HCT116 (cell line): Measurements from ENCODE around the gene KIRREL3. TPM values are rescaled to one million over a fixed set of nuclear protein-coding genes. Genes with fewer than 3 reads are reported as not detected.

ENCODE experiments used
- ATAC-seq: fragments of 200-7000 bp; cut with Tn5 transposase; 2 replicates; pipeline ENCODE4 v1.9.1; 2020; ENCODE audit warnings: mild to moderate bottlenecking, moderate library complexity
- BruUV-seq: library from RNA; stranded (reverse); fragments of 400-500 nt; replicated peaks from 2 replicates; lab custom pipeline; 2021; lab: Mats Ljungman, UMichigan
- CTCF ChIA-PET: fragments of 300-600 bp; sonication (Branson Sonifier 250); formaldehyde crosslinking; loops from one replicate; lab custom pipeline; 2021; ENCODE audit warnings: antibody characterized with exemption; lab: Charles Lee
- POLR2A ChIA-PET: fragments of 300-600, 350-600 bp; sonication (Branson Sonifier 250); formaldehyde crosslinking; loops from one replicate; lab custom pipeline; 2021; ENCODE audit warnings: antibody characterized with exemption; lab: Charles Lee
- RAD21 ChIA-PET, 2 experiments: fragments of 300-600 bp; sonication (Branson Sonifier 250); formaldehyde crosslinking; loops; one replicate each; lab custom pipeline; 2023; ENCODE audit warnings: low total read pairs in 2 of 2; ENCODE audit not compliant: uncharacterized antibody in 2 of 2, unreplicated experiment in 2 of 2, low non-redundant PET in 1 of 2; lab: Charles Lee
- DNase-seq: peaks from one replicate; pipeline ENCODE4 v3.0.0-alpha.2; 2010; ENCODE audit warnings: low read depth, low spot score
- H2AFZ ChIP-seq: fragments of 200-600 bp; shearing (Covaris generic), sonication (generic); 2 replicates; pipeline ENCODE4 v1.6.1; 2017; ENCODE audit warnings: low read depth, mixed run types, mixed read lengths, antibody characterized with exemption, low read length; ENCODE audit not compliant: poor library complexity, severe bottlenecking
- H3K27ac ChIP-seq: 2 replicates; pipeline ENCODE4 v1.5.1; 2012; ENCODE audit warnings: low read depth, low read length
- H3K27me3 ChIP-seq: fragments of 200-600 bp; sonication (generic); 2 replicates; pipeline ENCODE4 v1.6.1; 2016; ENCODE audit warnings: mixed run types, low read length, mixed read lengths; ENCODE audit not compliant: insufficient read depth
- H3K36me3 ChIP-seq, 2 experiments: fragments of 200-500 bp in 1 of 2; fragments of 200-600 bp in 1 of 2; sonication (Bioruptor generic) in 1 of 2; sonication (generic) in 1 of 2; 2 replicates each; pipeline versions ENCODE4 v1.5.1 to v1.6.1; 2014 to 2016; ENCODE audit warnings: low read length in 2 of 2, inconsistent platforms in 1 of 2, mixed read lengths in 1 of 2, mixed run types in 1 of 2; ENCODE audit not compliant: insufficient read depth in 2 of 2, control insufficient read depth in 1 of 2
- H3K4me1 ChIP-seq, 2 experiments: fragments of 200-600 bp in 1 of 2; sonication (generic) in 1 of 2; 2 replicates each; pipeline versions ENCODE4 v1.5.1 to v1.6.1; 2012 to 2017; ENCODE audit warnings: low read length in 2 of 2, inconsistent platforms in 1 of 2, mild to moderate bottlenecking in 1 of 2, mixed read lengths in 1 of 2, mixed run types in 1 of 2, moderate library complexity in 1 of 2; ENCODE audit not compliant: insufficient read depth in 2 of 2, control insufficient read depth in 1 of 2
- H3K4me2 ChIP-seq: fragments of 200-600 bp; sonication (generic); 2 replicates; pipeline ENCODE4 v1.6.1; 2017; ENCODE audit warnings: mixed run types, low read length, mixed read lengths
- H3K4me3 ChIP-seq, 2 experiments: fragments of 200-600 bp in 1 of 2; sonication (generic) in 1 of 2; replicated peaks in 1 of 2; 2 replicates each; pipeline ENCODE4 v1.5.1; 2011 to 2016; ENCODE audit warnings: low read length in 2 of 2, control low read depth in 1 of 2, low read depth in 1 of 2, mild to moderate bottlenecking in 1 of 2, mixed read lengths in 1 of 2, mixed run types in 1 of 2
- H3K79me2 ChIP-seq: fragments of 200-600 bp; sonication (generic); 2 replicates; pipeline ENCODE4 v1.6.1; 2017; ENCODE audit warnings: mild to moderate bottlenecking, mixed run types, low read length, moderate library complexity, mixed read lengths; ENCODE audit not compliant: insufficient read depth
- H3K9ac ChIP-seq: fragments of 200-600 bp; sonication (generic); 2 replicates; pipeline ENCODE4 v1.6.1; 2016; ENCODE audit warnings: low read length, mixed read lengths
- H3K9me2 ChIP-seq: fragments of 200-600 bp; sonication (generic), shearing (Covaris generic); 2 replicates; pipeline ENCODE4 v1.6.1; 2017; ENCODE audit warnings: mixed run types, mild to moderate bottlenecking, moderate library complexity; ENCODE audit not compliant: insufficient read depth
- H3K9me3 ChIP-seq, 2 experiments: fragments of 200-500 bp in 1 of 2; fragments of 200-600 bp in 1 of 2; sonication (Bioruptor generic) in 1 of 2; sonication (generic) in 1 of 2; 2 replicates each; pipeline ENCODE4 v1.6.1; 2014 to 2017; ENCODE audit warnings: low read length in 2 of 2, mixed read lengths in 2 of 2, inconsistent platforms in 1 of 2, low read depth in 1 of 2, mild to moderate bottlenecking in 1 of 2, mixed run types in 1 of 2, moderate library complexity in 1 of 2; ENCODE audit not compliant: control insufficient read depth in 1 of 2, insufficient read depth in 1 of 2
- H4K20me1 ChIP-seq: fragments of 200-600 bp; sonication (generic), shearing (Covaris generic); 2 replicates; pipeline ENCODE4 v1.6.1; 2017; ENCODE audit warnings: mixed run types, mild to moderate bottlenecking, moderate library complexity; ENCODE audit not compliant: insufficient read depth
- ATF3 ChIP-seq: IDR thresholded peaks from 2 replicates; pipeline ENCODE4 v1.6.1; 2012
- CBX3 ChIP-seq: IDR thresholded peaks from 2 replicates; pipeline ENCODE4 v1.6.1; 2012; ENCODE audit warnings: low read depth
- CEBPB ChIP-seq: IDR thresholded peaks from 2 replicates; pipeline ENCODE4 v1.6.1; 2012; ENCODE audit warnings: low read depth
- EGR1 ChIP-seq: IDR thresholded peaks from 2 replicates; pipeline ENCODE4 v1.6.1; 2012; ENCODE audit warnings: low read depth
- ELF1 ChIP-seq: IDR thresholded peaks from 2 replicates; pipeline ENCODE4 v1.6.1; 2012; ENCODE audit warnings: low read depth, borderline replicate concordance
- EZH2 ChIP-seq: fragments of 200-600 bp; sonication (generic); IDR thresholded peaks from 2 replicates; pipeline ENCODE4 v1.6.1; 2017; ENCODE audit warnings: antibody characterized with exemption, mixed run types
- JUND ChIP-seq: IDR thresholded peaks from 2 replicates; pipeline ENCODE4 v1.6.1; 2012
- MAX ChIP-seq: IDR thresholded peaks from 2 replicates; pipeline ENCODE4 v1.6.1; 2012
- POLR2AphosphoS5 ChIP-seq: IDR thresholded peaks from 2 replicates; pipeline ENCODE4 v1.6.1; 2011; ENCODE audit warnings: mild to moderate bottlenecking, low read depth, low read length, moderate library complexity
- SIN3A ChIP-seq: IDR thresholded peaks from 2 replicates; pipeline ENCODE4 v1.6.1; 2012; ENCODE audit warnings: low read depth
- SP1 ChIP-seq: IDR thresholded peaks from 2 replicates; pipeline ENCODE4 v1.6.1; 2012; ENCODE audit warnings: low read depth
- SRF ChIP-seq: IDR thresholded peaks from 2 replicates; pipeline ENCODE4 v1.6.1; 2012; ENCODE audit warnings: low read depth
- TCF7L2 ChIP-seq: IDR thresholded peaks from 2 replicates; pipeline ENCODE4 v1.7.0; 2011; ENCODE audit warnings: borderline replicate concordance, inconsistent platforms; ENCODE audit not compliant: insufficient read depth, insufficient read length; ENCODE audit errors: extremely low read depth
- YY1 ChIP-seq: IDR thresholded peaks from 2 replicates; pipeline ENCODE4 v1.6.1; 2011; ENCODE audit warnings: low read length, low read depth, moderate library complexity, mild to moderate bottlenecking; ENCODE audit not compliant: insufficient replicate concordance; ENCODE audit errors: extremely low read depth
- ZFX ChIP-seq: fragments of 450-650 bp; IDR thresholded peaks from 2 replicates; pipeline ENCODE4 v1.6.1; 2017
- ZNF274 ChIP-seq: fragments of 200-500 bp; sonication (Bioruptor generic); IDR thresholded peaks from 2 replicates; pipeline ENCODE4 v1.6.1; 2014; ENCODE audit warnings: mild to moderate bottlenecking, low read depth, low read length, inconsistent platforms
- intact Hi-C: fragments of 100-400 bp; cut with micrococcal nuclease; formaldehyde crosslinking; loops from 2 replicates; pipeline ENCODE4 v1.10.0; 2022
- total RNA-seq: library from RNA; stranded (reverse); gene quantifications from one replicate; pipeline ENCODE4 v1.2.1, GENCODE V29; 2021; ENCODE audit not compliant: unreplicated experiment
- TF ChIP-seq, protein P1 (sequence below): IDR thresholded peaks from 2 replicates; pipeline ENCODE4 v1.6.1; 2011; ENCODE audit warnings: mild to moderate bottlenecking, low read length, moderate library complexity; ENCODE audit not compliant: insufficient replicate concordance; ENCODE audit errors: extremely low read depth

Gene KIRREL3
- total RNA-seq, 1 experiment from 2014 or later, result not detected

GRCh38 chr11:126844789-126845188 lies 155.8 kb downstream of the KIRREL3 start:
- no peaks in the 10 kb centered on the region for H3K4me1 ChIP-seq
- H3K79me2 ChIP-seq, result no peaks in the 10 kb centered on the region
- CTCF ChIA-PET, result no interaction called here
- H3K36me3 ChIP-seq, result no peaks in the 10 kb centered on the region
- peaks cover 5% of the 10 kb centered on the region; the same call in 1 of the 2 replicates for H3K27me3 ChIP-seq
- no peaks in the 10 kb centered on the region for H4K20me1 ChIP-seq
- no peak for ATAC-seq
- H3K9ac ChIP-seq, result no peak overlapping the region
- POLR2A ChIA-PET, result no interaction called here
- no TSS peak for BruUV-seq
- H3K27ac ChIP-seq, result no peak overlapping the region
- TF ChIP-seq EZH2 (no peak), YY1 (no peak), EGR1 (no peak), SRF (no peak), MAX (no peak), SIN3A (no peak), ELF1 (no peak), SP1 (no peak), POLR2AphosphoS5 (no peak), ATF3 (no peak), TCF7L2 (no peak), CBX3 (no peak), ZFX (no peak), CEBPB (no peak), JUND (no peak), ZNF274 (no peak)
- TF ChIP-seq, protein P1, sequence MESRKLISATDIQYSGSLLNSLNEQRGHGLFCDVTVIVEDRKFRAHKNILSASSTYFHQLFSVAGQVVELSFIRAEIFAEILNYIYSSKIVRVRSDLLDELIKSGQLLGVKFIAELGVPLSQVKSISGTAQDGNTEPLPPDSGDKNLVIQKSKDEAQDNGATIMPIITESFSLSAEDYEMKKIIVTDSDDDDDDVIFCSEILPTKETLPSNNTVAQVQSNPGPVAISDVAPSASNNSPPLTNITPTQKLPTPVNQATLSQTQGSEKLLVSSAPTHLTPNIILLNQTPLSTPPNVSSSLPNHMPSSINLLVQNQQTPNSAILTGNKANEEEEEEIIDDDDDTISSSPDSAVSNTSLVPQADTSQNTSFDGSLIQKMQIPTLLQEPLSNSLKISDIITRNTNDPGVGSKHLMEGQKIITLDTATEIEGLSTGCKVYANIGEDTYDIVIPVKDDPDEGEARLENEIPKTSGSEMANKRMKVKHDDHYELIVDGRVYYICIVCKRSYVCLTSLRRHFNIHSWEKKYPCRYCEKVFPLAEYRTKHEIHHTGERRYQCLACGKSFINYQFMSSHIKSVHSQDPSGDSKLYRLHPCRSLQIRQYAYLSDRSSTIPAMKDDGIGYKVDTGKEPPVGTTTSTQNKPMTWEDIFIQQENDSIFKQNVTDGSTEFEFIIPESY, result no peak
- no peak overlapping the region for H3K4me3 ChIP-seq
- intact Hi-C loops, result no loop called here
- H3K9me3 ChIP-seq, result no peaks in the 10 kb centered on the region
- RAD21 ChIA-PET, result no interaction called here
- no peaks in the 10 kb centered on the region for H3K9me2 ChIP-seq
- H3K4me2 ChIP-seq, result no peak overlapping the region
- no peak for DNase-seq
- no peak overlapping the region for H2AFZ ChIP-seq
